Activated CD8-positive, alpha-beta memory T cell treated with anti-CD3 and anti-CD28 coated beads for 1 hour (primary cell): ENCODE results near the gene ZNF83.
"Not testable (repeated sequence)": the region's sequence is repeated elsewhere in the genome, so short reads cannot be mapped to it uniquely, and the experiment has no call there.

Experiments used
- DNase-seq, 2 donors: peaks; one replicate each; pipeline ENCODE4 v3.0.0-alpha.2; 2020; ENCODE audit warnings: low read depth in 1 of 2; ENCODE audit errors: extremely low read depth in 1 of 2

The ZNF83 gene

GRCh38 chr19:52640916-52641315 lies 2.8 kb upstream of the ZNF83 start:
- DNase-seq = no peak

GRCh38 chr19:52639996-52640395 lies 1.8 kb upstream of the ZNF83 start:
- no peak for DNase-seq

GRCh38 chr19:52638601-52639000 lies 446 bp upstream of the ZNF83 start:
- DNase-seq = no peak

- DNase-seq = no peak
Measured at GRCh38 chr19:52635786-52636570, 2.2 kb downstream of the ZNF83 start.

GRCh38 chr19:52627441-52627840 lies 10.7 kb downstream of the ZNF83 start:
- not testable (repeated sequence) for DNase-seq

GRCh38 chr19:52626915-52627314 lies 11.2 kb downstream of the ZNF83 start:
- no peak for DNase-seq

- DNase-seq = no peak
Measured at GRCh38 chr19:52622261-52622660, 15.9 kb downstream of the ZNF83 start.

GRCh38 chr19:52621376-52621775 lies 16.8 kb downstream of the ZNF83 start:
- DNase-seq = no peak

GRCh38 chr19:52613299-52613906 lies 24.8 kb downstream of the ZNF83 start:
- DNase-seq = no peak

GRCh38 chr19:52603558-52604207 lies 34.5 kb downstream of the ZNF83 start:
- DNase-seq = no peak

GRCh38 chr19:52602941-52603340 lies 35.2 kb downstream of the ZNF83 start:
- no peak for DNase-seq

GRCh38 chr19:52601974-52602366 lies 36.2 kb downstream of the ZNF83 start:
- DNase-seq = not testable (repeated sequence)

GRCh38 chr19:52601025-52601973 lies 36.9 kb downstream of the ZNF83 start:
- peak; percentile 80 to 93 for DNase-seq

GRCh38 chr19:52600639-52601024 lies 37.5 kb downstream of the ZNF83 start:
- DNase-seq = no peak

GRCh38 chr19:52599241-52599640 lies 38.9 kb downstream of the ZNF83 start:
- no peak for DNase-seq

GRCh38 chr19:52593441-52593840 lies 44.7 kb downstream of the ZNF83 start:
- DNase-seq = not testable (repeated sequence)

GRCh38 chr19:52592301-52592700 lies 45.9 kb downstream of the ZNF83 start:
- DNase-seq = no peak

- DNase-seq = no peak
Measured at GRCh38 chr19:52590728-52591127, 47.4 kb downstream of the ZNF83 start.

- no peak for DNase-seq
Measured at GRCh38 chr19:52585604-52586003, 52.6 kb downstream of the ZNF83 start.

GRCh38 chr19:52584736-52585440 lies 53.3 kb downstream of the ZNF83 start:
- DNase-seq = no peak
